Activated CD4-positive, alpha-beta T cell treated with anti-CD3 and anti-CD28 coated beads, Interleukin-2, amount 50 U/mL, for 24 hours (primary cell): Measurements from ENCODE around the gene MAST4.
"Not testable (repeated sequence)": the region's sequence is repeated elsewhere in the genome, so short reads cannot be mapped to it uniquely, and the experiment has no call there.

ENCODE experiments used
- DNase-seq, 2 donors: peaks; one replicate each; pipeline ENCODE4 v3.0.0-alpha.2; 2020; ENCODE audit warnings: low read depth in 1 of 2, low spot score in 1 of 2

The MAST4 gene

GRCh38 chr5:67168069-67168468 is 571.9 kb downstream of the MAST4 start:
- DNase-seq: no peak

DNA sequence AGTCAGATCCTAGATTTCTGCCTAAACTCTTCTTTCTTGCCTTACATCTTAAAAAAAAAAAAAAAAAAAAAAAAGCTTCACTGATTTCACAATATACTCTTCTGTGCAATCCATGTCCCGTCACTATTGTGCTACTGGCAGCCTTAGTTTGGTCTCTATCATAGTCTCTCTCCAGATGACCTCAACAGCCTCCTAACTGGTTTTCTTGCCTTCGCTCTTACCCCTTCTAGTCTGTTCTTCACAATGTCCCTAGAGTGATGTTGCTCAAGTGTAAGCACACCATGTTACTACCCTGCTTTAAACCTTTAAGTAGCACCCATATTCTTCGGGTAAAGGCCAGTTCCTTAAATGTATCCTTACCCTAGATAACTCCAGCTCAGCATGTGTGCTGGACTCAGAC is 574.6 kb downstream of the MAST4 start:
- DNase-seq: no peak

DNA sequence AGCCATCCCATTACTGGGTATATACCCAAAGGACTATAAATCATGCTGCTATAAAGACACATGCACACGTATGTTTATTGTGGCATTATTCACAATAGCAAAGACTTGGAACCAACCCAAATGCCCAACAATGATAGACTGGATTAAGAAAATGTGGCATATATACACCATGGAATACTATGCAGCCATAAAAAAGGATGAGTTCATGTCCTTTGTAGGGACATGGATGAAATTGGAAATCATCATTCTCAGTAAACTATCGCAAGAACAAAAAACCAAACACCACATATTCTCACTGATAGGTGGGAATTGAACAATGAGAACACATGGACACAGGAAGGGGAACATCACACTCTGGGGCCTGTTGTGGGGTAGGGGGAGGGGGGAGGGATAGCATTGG is 577.2 kb downstream of the MAST4 start:
- not testable (repeated sequence) for DNase-seq

DNA sequence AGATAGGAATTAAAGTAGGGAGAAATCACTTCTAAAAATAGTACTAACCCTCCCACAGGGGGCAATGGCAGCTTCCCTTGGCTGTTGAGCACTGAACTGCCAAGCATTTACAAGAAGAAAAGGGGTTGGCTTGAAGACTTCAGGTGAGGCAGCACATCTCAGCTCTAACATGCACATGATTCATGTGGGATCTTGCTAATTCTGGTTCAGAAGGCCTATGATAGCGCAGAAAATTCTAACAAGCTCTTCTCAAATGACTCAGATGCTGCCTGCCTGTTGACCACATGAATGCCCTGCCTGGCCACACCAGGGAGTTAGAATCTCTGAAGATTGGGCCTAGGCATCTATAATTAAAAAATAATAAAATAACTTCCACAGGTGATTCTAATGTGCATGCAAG is 577.8 kb downstream of the MAST4 start:
- no peak for DNase-seq

DNA sequence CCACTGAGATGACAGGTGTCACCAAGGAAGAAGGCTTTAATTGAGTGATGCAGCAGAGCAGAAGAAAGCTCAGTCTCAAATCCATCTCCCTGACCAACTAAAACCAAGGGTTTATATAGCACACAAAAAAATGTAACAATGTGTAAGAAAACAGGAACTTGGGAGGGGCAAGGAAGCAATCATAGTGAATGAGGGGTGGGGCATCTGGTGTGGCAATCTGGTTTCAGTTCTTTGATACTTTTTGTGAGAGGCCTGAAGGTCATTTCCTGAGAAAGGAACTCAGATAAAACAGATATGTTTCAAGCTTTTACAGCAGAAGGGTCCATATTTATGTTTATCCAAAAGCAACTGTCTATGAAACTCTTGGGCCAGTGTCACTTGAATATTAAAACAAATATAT is 580.7 kb downstream of the MAST4 start:
- no peak for DNase-seq

- DNase-seq: no peak
Observed at GRCh38 chr5:67178085-67178484, 581.9 kb downstream of the MAST4 start.

DNA sequence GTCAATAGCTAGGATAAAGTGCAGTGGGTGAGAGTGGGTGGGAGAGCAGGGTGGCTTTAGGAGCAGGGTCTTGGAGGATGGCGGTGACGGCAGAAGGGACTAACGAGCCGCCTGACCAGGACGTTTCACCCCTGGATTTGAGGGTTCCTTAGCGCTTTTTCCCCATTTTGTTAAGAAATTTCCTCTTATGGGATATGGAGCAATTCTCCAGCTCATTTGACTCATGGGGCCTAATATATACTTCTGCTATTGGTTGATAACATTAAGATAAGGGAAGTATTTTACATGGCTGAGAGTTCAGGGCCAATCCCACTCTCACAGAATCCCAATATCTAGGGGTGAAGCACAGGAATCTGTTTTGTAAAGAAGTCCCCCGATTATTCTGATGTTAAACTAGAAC is 582.8 kb downstream of the MAST4 start:
- DNase-seq: no peak

DNA sequence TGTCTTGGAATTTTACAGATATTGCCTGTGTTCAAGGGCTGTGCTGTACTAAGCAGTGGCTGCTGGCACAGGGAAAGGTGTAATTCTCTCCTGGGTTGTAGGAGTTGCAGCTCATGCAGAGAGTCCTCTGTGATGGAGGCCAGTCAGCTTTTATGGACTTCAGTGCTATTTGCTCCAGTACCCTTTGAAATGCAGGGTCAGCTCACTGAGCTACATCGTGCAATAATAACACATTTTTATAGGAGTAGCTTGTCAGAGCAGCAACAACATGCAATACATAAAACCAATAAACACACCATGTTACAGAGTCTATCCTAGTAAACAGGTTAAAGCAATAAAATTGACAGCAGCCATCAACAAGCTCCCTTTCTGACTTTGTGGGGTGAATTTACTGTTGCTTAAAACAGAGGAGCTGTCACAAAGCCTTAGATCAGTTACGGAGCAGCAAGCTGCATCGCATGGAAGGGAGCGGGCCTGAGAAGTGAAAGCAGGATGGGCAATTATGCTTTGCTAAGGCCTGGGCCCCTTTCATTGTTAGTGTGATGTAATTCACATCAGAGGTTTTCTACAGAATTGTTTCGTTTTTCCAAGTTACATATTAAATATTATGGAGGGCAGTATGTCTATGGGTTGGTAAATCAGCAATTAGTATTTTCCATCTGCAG is 583.6 kb downstream of the MAST4 start:
- DNase-seq: no peak

DNA sequence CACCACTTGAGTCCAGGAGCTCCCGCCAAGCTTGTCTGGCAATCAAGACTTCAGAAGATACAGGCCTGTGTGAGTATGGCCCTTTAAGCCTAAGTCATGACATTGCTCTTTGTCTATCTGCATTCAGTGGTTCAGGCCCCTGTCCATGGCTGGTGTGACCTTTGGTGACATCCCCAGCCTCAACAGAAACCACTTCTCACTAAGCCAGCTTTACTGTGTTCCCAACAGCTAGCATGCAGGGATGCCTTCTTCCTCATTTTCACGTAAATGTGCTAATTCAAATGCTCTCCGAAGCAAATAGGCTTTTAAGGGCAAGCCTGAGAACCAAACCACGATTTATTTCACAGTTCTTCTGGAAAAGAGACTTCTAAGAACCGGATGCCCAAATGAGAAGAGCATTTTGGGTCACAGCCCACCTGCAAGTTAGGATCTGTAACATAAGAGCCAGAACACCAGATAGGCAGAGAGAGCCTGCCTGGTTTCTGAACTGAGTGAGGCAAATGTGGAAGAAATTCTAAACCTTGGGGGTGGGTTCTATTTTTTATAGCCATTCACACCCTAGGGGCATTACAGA is 585.5 kb downstream of the MAST4 start:
- DNase-seq: no peak

- DNase-seq: no peak
Observed at GRCh38 chr5:67182301-67182790, 586.2 kb downstream of the MAST4 start.

GRCh38 chr5:67183859-67184258 is 587.7 kb downstream of the MAST4 start:
- DNase-seq: no peak

- no peak for DNase-seq
Observed at GRCh38 chr5:67187006-67187715, 591.0 kb downstream of the MAST4 start.

GRCh38 chr5:67188274-67189078 is 592.3 kb downstream of the MAST4 start:
- no peak for DNase-seq

GRCh38 chr5:67189079-67189354 is 592.8 kb downstream of the MAST4 start:
- no peak for DNase-seq

DNA sequence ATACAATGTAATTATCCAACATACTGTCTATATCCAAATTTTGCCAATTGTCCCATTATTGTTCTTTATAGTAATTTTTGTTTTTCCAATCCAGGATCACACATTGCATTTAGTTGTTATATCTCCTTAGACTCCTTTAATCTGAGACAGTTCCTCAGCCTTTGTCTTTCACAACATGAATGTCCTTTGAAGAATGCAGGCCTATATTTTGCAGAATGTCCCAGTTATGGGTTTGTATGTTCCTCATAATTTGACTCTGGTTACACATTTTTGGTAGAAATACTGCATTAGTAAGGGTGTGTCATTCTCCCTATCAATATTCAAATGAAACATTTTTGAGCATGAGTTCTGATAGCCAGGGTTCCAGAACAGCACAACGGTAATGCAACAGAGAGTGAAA is 593.7 kb downstream of the MAST4 start:
- DNase-seq: no peak

- no peak for DNase-seq
Observed at GRCh38 chr5:67190410-67190809, 594.2 kb downstream of the MAST4 start.

DNA sequence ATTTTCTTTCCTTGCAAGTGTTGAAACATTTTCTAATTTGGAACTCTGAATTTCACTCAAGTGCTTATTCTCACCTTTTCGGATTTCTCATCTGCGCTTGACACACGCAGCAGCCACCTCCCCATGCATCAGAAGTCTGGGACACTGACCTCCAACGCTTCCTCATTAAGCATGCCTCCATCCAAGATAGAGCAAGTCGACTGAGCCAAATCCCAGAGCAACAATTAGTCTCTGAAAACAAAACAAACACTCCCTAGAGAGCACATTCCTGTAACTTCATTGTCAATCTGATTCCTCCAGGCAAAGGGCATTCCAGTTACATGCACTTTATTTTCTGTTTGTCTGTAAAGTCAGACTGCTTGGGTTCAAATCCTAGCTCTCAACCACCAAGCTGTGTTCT is 594.7 kb downstream of the MAST4 start:
- DNase-seq: no peak

GRCh38 chr5:67192719-67193438 is 596.7 kb downstream of the MAST4 start:
- no peak for DNase-seq

- no peak for DNase-seq
Observed at GRCh38 chr5:67193439-67193807, 597.2 kb downstream of the MAST4 start.

GRCh38 chr5:67194166-67194565 is 598.0 kb downstream of the MAST4 start:
- DNase-seq: no peak
